HEK293 (cell line): ENCODE measurements around the gene ABHD17A.
A peak's percentile ranks its signal among the peaks of the same experiment; 100 is the strongest.

Experiments
- KLF7 ChIP-seq: fragments of 450-650 bp; formaldehyde crosslinking; IDR thresholded peaks from 2 replicates; pipeline ENCODE4 v1.5.1; 2016; ENCODE audit warnings: missing biosample characterization, missing genetic modification characterization, borderline replicate concordance
- KLF8 ChIP-seq: fragments of 450-650 bp; formaldehyde crosslinking; IDR thresholded peaks from 2 replicates; pipeline ENCODE4 v1.5.1; 2016; ENCODE audit warnings: missing biosample characterization, missing genetic modification characterization
- RBAK ChIP-seq: fragments of 450-650 bp; formaldehyde crosslinking; IDR thresholded peaks from 2 replicates; pipeline ENCODE4 v1.5.1; 2016; ENCODE audit warnings: missing biosample characterization, missing genetic modification characterization
- SALL2 ChIP-seq: fragments of 450-650 bp; formaldehyde crosslinking; IDR thresholded peaks from 2 replicates; pipeline ENCODE4 v1.5.0; 2017; ENCODE audit warnings: missing biosample characterization, mild to moderate bottlenecking, missing genetic modification characterization, borderline replicate concordance
- ZBTB7A ChIP-seq: fragments of 450-650 bp; formaldehyde crosslinking; IDR thresholded peaks from 2 replicates; pipeline ENCODE4 v1.5.1; 2016; ENCODE audit warnings: low read depth, missing biosample characterization, missing genetic modification characterization
- ZEB2 ChIP-seq: fragments of 450-650 bp; formaldehyde crosslinking; IDR thresholded peaks from 2 replicates; pipeline ENCODE4 v1.5.1; 2016; ENCODE audit warnings: missing biosample characterization, missing genetic modification characterization
- ZFHX2 ChIP-seq: fragments of 450-650 bp; formaldehyde crosslinking; conservative IDR thresholded peaks from 2 replicates; pipeline ENCODE4 v1.5.1; 2016; ENCODE audit warnings: missing biosample characterization, missing genetic modification characterization
- ZFP69B ChIP-seq: fragments of 450-650 bp; formaldehyde crosslinking; IDR thresholded peaks from 2 replicates; pipeline ENCODE4 v1.5.1; 2016; ENCODE audit warnings: missing biosample characterization, missing genetic modification characterization
- ZNF138 ChIP-seq: fragments of 450-650 bp; formaldehyde crosslinking; IDR thresholded peaks from 2 replicates; pipeline ENCODE4 v1.5.1; 2016; ENCODE audit warnings: missing biosample characterization, missing genetic modification characterization, borderline replicate concordance
- ZNF155 ChIP-seq: fragments of 450-650 bp; formaldehyde crosslinking; IDR thresholded peaks from 2 replicates; pipeline ENCODE4 v1.5.1; 2016; ENCODE audit warnings: missing biosample characterization, missing genetic modification characterization
- ZNF157 ChIP-seq: fragments of 450-650 bp; formaldehyde crosslinking; IDR thresholded peaks from 2 replicates; pipeline ENCODE4 v1.5.1; 2016; ENCODE audit warnings: missing biosample characterization, missing genetic modification characterization
- ZNF2 ChIP-seq: fragments of 450-650 bp; formaldehyde crosslinking; IDR thresholded peaks from 2 replicates; pipeline ENCODE4 v1.5.1; 2016; ENCODE audit warnings: missing biosample characterization, missing genetic modification characterization
- ZNF214 ChIP-seq: fragments of 450-650 bp; formaldehyde crosslinking; IDR thresholded peaks from 2 replicates; pipeline ENCODE4 v1.5.1; 2017; ENCODE audit warnings: missing biosample characterization, mild to moderate bottlenecking, missing genetic modification characterization, borderline replicate concordance
- ZNF24 ChIP-seq: fragments of 450-650 bp; formaldehyde crosslinking; IDR thresholded peaks from 2 replicates; pipeline ENCODE4 v1.5.1; 2016; ENCODE audit warnings: missing biosample characterization, missing genetic modification characterization
- ZNF266 ChIP-seq: fragments of 450-650 bp; formaldehyde crosslinking; IDR thresholded peaks from 2 replicates; pipeline ENCODE4 v1.5.1; 2016; ENCODE audit warnings: missing biosample characterization, missing genetic modification characterization, low read depth
- ZNF416 ChIP-seq: fragments of 450-650 bp; formaldehyde crosslinking; IDR thresholded peaks from 2 replicates; pipeline ENCODE4 v1.5.1; 2016; ENCODE audit warnings: missing biosample characterization, missing genetic modification characterization
- ZNF548 ChIP-seq: fragments of 450-650 bp; formaldehyde crosslinking; IDR thresholded peaks from 2 replicates; pipeline ENCODE4 v1.5.1; 2016; ENCODE audit warnings: missing biosample characterization, missing genetic modification characterization
- ZNF585B ChIP-seq: fragments of 450-650 bp; formaldehyde crosslinking; IDR thresholded peaks from 2 replicates; pipeline ENCODE4 v1.5.1; 2016; ENCODE audit warnings: missing biosample characterization, missing genetic modification characterization
- ZNF610 ChIP-seq: fragments of 450-650 bp; formaldehyde crosslinking; IDR thresholded peaks from 2 replicates; pipeline ENCODE4 v1.5.1; 2016; ENCODE audit warnings: missing biosample characterization, missing genetic modification characterization, borderline replicate concordance
- ZNF785 ChIP-seq: fragments of 450-650 bp; formaldehyde crosslinking; IDR thresholded peaks from 2 replicates; pipeline ENCODE4 v1.5.1; 2016; ENCODE audit warnings: missing biosample characterization, missing genetic modification characterization
- ZNF843 ChIP-seq: fragments of 450-650 bp; formaldehyde crosslinking; IDR thresholded peaks from 2 replicates; pipeline ENCODE4 v1.5.1; 2016; ENCODE audit warnings: missing biosample characterization, missing genetic modification characterization
- TF ChIP-seq, protein P1 (sequence below): sonication (generic); formaldehyde crosslinking; IDR thresholded peaks from 2 replicates; pipeline ENCODE4 v1.8.1; 2022; ENCODE audit warnings: mild to moderate bottlenecking, moderate library complexity, missing genetic modification reagents
- TF ChIP-seq, protein P2 (sequence below): fragments of 450-650 bp; formaldehyde crosslinking; IDR thresholded peaks from 2 replicates; pipeline ENCODE4 v1.5.1; 2016; ENCODE audit warnings: missing biosample characterization, missing genetic modification characterization
- TF ChIP-seq, protein P3 (sequence below): fragments of 450-650 bp; formaldehyde crosslinking; IDR thresholded peaks from 2 replicates; pipeline ENCODE4 v1.5.1; 2016; ENCODE audit warnings: missing biosample characterization, missing genetic modification characterization
- TF ChIP-seq, protein P4 (sequence below): fragments of 450-650 bp; IDR thresholded peaks from 2 replicates; pipeline ENCODE4 v1.5.1; 2018; ENCODE audit warnings: missing biosample characterization, missing genetic modification characterization
- TF ChIP-seq, protein P5 (sequence below): fragments of 450-650 bp; formaldehyde crosslinking; IDR thresholded peaks from 2 replicates; pipeline ENCODE4 v1.5.1; 2017; ENCODE audit warnings: missing biosample characterization, missing genetic modification characterization
- TF ChIP-seq, protein P6 (sequence below): fragments of 450-650 bp; formaldehyde crosslinking; IDR thresholded peaks from 2 replicates; pipeline ENCODE4 v1.5.1; 2016; ENCODE audit warnings: missing biosample characterization, missing genetic modification characterization

Gene ABHD17A

DNA sequence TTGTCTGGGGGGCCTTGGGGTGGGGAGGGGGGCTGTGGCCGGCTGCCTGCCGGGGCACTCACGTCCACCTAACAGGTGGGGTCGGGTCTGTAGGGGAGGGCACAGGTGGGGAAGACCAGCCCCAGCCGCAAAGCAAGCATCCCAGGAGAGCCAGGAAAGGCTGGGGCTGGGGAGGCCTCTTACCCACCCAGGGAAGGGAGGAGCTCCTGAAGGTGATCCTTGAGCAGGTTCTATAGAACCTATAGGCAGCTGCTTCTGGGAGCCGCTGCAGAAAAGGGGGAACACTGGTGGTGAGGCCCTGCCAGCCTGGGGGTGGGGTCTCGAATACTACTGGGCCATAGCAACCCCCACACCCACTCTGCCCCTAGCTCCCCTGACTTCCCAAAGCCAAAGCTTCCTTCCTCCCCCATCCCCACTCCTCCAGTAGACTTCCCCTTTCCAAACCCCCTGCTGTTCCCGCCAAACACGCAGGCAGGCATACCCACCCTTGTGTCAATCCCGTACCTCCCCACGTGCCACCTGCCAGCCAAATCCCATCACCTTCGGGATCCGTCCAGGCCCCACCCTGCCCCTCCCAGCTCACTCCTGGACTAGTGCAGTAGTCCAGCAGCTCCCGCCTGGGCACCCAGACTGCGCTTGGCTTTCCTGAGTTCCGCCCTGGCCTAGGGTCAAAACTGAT is 27.5 kb downstream of the ABHD17A start (continued):
- TF ChIP-seq ZNF157 (tag by site-specific recombination), result no peak
- TF ChIP-seq KLF7, result no peak
- TF ChIP-seq ZNF610, result no peak
- no peak for TF ChIP-seq ZNF155
- TF ChIP-seq ZNF785 (tag by site-specific recombination), result no peak
- TF ChIP-seq, protein P1, sequence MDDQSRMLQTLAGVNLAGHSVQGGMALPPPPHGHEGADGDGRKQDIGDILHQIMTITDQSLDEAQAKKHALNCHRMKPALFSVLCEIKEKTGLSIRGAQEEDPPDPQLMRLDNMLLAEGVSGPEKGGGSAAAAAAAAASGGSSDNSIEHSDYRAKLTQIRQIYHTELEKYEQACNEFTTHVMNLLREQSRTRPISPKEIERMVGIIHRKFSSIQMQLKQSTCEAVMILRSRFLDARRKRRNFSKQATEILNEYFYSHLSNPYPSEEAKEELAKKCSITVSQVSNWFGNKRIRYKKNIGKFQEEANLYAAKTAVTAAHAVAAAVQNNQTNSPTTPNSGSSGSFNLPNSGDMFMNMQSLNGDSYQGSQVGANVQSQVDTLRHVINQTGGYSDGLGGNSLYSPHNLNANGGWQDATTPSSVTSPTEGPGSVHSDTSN, result no peak
- no peak for TF ChIP-seq ZNF585B (tag by site-specific recombination)
- TF ChIP-seq, protein P2, sequence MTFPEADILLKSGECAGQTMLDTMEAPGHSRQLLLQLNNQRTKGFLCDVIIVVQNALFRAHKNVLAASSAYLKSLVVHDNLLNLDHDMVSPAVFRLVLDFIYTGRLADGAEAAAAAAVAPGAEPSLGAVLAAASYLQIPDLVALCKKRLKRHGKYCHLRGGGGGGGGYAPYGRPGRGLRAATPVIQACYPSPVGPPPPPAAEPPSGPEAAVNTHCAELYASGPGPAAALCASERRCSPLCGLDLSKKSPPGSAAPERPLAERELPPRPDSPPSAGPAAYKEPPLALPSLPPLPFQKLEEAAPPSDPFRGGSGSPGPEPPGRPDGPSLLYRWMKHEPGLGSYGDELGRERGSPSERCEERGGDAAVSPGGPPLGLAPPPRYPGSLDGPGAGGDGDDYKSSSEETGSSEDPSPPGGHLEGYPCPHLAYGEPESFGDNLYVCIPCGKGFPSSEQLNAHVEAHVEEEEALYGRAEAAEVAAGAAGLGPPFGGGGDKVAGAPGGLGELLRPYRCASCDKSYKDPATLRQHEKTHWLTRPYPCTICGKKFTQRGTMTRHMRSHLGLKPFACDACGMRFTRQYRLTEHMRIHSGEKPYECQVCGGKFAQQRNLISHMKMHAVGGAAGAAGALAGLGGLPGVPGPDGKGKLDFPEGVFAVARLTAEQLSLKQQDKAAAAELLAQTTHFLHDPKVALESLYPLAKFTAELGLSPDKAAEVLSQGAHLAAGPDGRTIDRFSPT (tag by site-specific recombination), result peak; percentile 85
- TF ChIP-seq, protein P3, sequence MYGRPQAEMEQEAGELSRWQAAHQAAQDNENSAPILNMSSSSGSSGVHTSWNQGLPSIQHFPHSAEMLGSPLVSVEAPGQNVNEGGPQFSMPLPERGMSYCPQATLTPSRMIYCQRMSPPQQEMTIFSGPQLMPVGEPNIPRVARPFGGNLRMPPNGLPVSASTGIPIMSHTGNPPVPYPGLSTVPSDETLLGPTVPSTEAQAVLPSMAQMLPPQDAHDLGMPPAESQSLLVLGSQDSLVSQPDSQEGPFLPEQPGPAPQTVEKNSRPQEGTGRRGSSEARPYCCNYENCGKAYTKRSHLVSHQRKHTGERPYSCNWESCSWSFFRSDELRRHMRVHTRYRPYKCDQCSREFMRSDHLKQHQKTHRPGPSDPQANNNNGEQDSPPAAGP, result peak; percentile 72
- no peak for TF ChIP-seq ZNF214 (tag by site-specific recombination)
- TF ChIP-seq ZNF2, result no peak
- no peak for TF ChIP-seq SALL2
- TF ChIP-seq ZNF266, result no peak
- TF ChIP-seq ZNF24 (tag by site-specific recombination), result no peak
- no peak for TF ChIP-seq ZNF548 (tag by site-specific recombination)
- TF ChIP-seq, protein P4, sequence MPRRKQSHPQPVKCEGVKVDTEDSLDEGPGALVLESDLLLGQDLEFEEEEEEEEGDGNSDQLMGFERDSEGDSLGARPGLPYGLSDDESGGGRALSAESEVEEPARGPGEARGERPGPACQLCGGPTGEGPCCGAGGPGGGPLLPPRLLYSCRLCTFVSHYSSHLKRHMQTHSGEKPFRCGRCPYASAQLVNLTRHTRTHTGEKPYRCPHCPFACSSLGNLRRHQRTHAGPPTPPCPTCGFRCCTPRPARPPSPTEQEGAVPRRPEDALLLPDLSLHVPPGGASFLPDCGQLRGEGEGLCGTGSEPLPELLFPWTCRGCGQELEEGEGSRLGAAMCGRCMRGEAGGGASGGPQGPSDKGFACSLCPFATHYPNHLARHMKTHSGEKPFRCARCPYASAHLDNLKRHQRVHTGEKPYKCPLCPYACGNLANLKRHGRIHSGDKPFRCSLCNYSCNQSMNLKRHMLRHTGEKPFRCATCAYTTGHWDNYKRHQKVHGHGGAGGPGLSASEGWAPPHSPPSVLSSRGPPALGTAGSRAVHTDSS, result no peak
- TF ChIP-seq, protein P5, sequence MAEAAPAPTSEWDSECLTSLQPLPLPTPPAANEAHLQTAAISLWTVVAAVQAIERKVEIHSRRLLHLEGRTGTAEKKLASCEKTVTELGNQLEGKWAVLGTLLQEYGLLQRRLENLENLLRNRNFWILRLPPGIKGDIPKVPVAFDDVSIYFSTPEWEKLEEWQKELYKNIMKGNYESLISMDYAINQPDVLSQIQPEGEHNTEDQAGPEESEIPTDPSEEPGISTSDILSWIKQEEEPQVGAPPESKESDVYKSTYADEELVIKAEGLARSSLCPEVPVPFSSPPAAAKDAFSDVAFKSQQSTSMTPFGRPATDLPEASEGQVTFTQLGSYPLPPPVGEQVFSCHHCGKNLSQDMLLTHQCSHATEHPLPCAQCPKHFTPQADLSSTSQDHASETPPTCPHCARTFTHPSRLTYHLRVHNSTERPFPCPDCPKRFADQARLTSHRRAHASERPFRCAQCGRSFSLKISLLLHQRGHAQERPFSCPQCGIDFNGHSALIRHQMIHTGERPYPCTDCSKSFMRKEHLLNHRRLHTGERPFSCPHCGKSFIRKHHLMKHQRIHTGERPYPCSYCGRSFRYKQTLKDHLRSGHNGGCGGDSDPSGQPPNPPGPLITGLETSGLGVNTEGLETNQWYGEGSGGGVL, result peak; percentile 41; the same call in 1 of the 2 replicates
- TF ChIP-seq ZBTB7A (tag by site-specific recombination), result peak; percentile 47; the same call in 1 of the 2 replicates
- no peak for TF ChIP-seq RBAK
- TF ChIP-seq ZFP69B, result no peak
- no peak for TF ChIP-seq ZEB2
- TF ChIP-seq, protein P6, sequence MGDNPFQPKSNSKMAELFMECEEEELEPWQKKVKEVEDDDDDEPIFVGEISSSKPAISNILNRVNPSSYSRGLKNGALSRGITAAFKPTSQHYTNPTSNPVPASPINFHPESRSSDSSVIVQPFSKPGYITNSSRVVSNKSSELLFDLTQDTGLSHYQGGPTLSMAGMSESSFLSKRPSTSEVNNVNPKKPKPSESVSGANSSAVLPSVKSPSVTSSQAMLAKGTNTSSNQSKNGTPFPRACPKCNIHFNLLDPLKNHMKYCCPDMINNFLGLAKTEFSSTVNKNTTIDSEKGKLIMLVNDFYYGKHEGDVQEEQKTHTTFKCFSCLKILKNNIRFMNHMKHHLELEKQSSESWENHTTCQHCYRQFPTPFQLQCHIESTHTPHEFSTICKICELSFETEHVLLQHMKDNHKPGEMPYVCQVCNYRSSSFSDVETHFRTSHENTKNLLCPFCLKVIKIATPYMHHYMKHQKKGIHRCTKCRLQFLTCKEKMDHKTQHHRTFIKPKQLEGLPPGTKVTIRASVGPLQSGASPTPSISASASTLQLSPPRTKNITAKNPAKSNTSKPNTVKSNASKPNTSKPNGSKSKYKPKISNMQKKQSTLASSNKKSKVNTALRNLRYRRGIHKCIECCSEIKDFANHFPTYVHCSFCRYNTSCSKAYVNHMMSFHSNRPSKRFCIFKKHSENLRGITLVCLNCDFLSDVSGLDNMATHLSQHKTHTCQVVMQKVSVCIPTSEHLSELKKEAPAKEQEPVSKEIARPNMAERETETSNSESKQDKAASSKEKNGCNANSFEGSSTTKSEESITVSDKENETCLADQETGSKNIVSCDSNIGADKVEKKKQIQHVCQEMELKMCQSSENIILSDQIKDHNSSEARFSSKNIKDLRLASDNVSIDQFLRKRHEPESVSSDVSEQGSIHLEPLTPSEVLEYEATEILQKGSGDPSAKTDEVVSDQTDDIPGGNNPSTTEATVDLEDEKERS (tag by site-specific recombination), result no peak
- no peak for TF ChIP-seq ZNF416 (tag by site-specific recombination)
- TF ChIP-seq ZNF843 (tag by site-specific recombination), result no peak
- no peak for TF ChIP-seq ZNF138 (tag by site-specific recombination)
- no peak for TF ChIP-seq ZFHX2 (tag by site-specific recombination)
- peak; percentile 42; the same call in 1 of the 2 replicates for TF ChIP-seq KLF8 (tag by site-specific recombination)
